HG03064 (cell line): Measurements from ENCODE around the gene PKLR.
"Not testable (repeated sequence)": the region's sequence is repeated elsewhere in the genome, so short reads cannot be mapped to it uniquely, and the experiment has no call there.

Experiments
- ATAC-seq: cut with Tn5 transposase; IDR thresholded peaks from one replicate; pipeline ENCODE4 v1.9.1; 2021; ENCODE audit warnings: low read depth; ENCODE audit not compliant: unreplicated experiment

PKLR gene

DNA sequence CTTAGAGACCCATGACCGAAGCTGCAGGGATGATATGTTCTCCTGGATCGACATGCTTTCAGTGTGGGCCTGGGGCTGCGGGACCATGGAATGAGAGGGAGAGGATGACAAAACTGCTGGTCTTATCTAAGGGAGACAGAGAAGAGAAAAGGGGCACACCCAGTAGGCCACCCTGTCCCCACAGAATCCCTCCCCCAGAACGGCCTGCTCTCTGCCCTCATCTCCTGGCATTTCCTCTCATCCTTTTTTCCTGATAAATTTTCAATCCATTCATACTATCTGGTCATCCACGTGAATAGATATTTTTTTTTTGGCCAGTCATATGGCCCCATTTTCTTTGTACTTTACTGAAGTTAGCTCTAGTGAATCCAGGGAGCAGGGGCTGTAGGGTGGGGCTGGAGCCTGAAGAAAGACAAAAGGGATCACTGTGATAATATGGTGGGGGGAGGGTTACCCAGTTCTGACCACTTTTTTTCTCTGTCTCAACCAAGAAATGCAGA is at the start of gene PKLR:
TSS of gene PKLR (minus strand) at position 97 of the 500 bp plus-strand sequence. CDS start at position 54, 43 bp downstream.
- no peak for ATAC-seq

DNA sequence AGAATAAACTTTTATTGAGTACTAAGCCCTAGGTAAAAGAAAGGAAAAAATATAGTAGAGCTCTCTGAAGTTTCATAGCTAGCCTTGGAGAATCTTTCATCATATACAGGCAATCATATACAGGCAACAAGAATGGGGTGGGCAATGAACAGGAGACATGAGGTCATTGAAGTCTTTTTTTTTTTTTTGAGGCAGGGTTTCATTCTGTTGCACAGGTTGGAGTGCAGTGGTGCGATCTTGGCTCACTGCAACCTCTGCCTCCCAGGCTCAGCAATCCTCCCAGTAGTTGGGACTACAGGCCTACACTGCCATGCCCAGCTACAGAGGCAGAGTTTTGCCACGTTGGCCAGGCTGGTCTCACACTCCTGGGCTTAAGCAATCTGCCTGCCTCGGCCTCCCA is 41.6 kb upstream of the PKLR start:
- ATAC-seq: no peak

DNA sequence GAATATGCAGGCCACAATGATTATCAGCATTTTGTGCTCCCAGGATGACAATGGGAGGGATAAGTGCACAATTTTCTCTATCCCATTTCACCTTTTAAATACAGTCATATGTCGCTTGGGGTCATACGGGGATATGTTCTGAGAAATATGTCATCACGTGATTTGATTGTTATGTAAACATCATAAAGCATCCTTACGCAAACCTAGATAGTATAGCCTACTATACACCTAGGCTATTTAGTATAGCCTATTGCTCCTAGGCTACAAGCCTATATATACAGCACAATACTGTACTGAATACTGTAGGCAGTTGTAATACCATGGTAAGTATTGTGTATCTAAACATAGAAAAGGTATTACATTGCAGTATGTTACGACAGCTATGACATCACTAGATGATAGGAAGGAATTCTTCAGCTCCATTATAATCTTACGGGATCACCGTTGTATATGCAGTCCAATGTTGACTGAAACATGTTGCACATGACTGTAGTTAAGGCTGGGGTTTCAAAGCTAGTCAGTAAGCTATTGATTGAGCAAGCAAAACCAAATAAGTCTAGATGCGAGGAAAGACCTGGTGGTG is 38.4 kb upstream of the PKLR start:
- ATAC-seq: no peak

DNA sequence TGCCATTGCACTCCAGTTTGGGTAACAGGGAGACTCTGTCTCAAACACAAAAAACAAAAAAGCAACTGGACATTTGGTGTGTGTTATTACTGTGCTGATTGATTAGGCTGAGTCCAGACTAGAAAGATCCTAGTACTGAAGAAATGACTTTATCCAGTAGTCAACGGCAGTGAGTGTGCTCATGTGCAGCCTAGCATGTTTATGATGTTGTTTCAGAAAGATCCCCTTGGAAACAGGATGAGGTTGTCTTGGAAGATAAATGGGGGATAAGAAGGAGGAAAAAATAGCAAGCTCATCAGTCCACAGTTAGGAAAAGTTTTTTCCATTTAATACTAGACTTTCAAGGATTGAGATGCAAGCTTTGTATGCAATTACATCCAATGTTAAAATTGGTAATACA is 33.7 kb upstream of the PKLR start:
- no peak for ATAC-seq

DNA sequence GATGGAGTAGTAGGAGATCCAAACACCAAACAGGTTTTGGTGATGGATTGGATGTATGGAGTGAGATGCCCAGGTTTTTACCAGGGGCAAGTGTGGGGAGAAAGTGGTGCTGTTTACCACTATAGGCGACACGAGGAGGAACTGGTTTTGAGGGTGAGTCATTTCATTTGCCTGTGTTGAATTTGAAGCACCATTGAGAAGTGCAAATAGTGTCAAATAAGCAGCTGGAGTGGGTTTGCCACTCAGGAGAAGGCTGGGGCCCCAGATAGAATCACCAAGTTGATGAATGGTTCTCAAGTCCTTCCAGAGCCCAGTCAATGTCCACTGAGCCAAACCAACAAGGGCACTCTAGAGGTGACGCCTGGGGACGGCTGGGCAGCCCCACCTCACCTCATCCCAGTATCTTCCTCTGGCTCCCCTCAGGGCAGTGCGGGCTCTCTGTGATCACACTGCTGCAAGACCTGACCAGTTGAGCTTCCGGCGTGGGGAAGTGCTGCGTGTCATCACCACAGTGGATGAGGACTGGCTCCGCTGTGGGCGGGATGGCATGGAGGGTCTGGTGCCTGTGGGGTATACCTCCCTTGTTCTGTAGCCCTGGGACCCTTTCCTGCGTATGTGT is 28.9 kb upstream of the PKLR start:
- no peak for ATAC-seq

DNA sequence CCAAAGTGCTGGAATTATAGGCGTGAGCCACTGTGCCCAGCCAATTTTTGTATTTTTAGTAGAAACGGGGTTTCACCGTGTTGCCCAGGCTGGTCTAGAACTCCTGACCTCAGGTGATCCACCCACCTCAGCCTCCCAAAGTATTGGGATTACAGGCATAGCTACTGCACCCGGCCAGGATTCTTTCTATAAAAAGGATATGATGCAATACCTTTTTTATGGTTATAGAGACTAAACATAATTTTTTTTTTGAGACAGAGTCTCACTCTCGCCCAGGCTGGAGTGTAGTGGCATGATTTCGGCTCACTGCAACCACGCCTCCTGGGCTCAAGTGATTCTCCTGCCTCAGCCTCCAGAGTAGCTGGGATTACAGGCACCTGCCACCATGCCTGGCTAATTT is 27.6 kb upstream of the PKLR start:
- ATAC-seq: not testable (repeated sequence)

DNA sequence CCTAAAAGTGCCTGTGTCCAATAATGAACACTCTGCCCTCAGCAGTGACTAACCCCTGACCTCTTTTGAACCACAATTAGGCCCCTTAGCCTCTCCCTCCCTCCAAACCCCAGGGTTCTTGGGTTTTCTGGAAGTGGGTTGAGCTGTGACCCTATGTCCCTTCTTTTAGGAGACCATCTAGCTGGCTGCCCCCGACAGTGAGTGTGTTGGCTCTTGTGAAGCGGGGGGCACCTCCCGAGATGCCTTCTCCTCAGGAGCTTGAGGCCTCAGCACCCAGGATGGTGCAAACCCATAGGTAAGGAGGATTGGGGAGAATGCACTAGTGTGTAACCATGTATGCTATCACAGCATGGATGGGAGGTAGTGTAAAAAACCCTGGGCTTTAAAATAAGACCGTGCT is 26.7 kb upstream of the PKLR start:
- no peak for ATAC-seq

DNA sequence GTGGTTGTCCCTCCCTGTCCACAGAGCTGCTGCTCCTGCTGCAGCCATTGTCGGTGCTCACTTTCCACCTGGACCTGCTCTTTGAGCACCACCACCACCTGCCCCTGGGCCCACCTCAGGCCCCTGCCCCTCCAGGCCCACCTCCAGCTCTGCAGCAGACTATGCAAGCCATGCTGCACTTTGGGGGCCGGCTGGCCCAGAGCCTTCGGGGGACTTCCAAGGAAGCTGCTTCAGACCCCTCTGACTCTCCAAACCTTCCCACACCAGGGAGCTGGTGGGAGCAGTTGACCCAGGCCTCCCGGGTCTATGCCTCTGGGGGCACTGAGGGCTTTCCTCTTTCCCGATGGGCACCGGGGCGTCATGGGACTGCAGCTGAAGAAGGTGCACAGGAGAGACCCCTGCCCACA is 25.4 kb upstream of the PKLR start:
- ATAC-seq: no peak

DNA sequence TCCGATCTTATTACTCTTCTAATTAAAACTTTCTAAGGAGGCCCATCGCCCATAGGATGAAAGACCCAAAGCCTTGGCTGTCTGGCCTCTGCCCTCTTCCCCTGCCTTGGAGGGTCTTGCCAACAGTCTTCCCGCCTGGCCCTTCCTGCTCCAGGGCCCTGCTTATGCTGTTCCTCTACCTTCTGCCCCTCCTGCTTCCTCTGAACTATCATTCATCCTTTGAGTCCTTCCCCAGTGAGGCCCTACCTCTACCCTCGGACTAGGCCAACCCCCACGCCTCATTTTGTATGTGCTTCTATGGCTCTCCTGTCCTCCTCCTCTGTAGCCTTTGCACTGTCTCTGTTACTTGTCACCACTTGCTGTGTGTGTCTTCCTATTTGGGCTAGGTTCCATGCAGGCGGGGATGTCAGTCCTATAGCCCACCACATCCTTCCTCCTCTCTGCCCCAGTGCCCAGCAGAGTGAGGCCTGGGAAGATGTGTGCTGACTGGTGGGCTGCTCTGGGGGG is 24.8 kb upstream of the PKLR start:
- no peak for ATAC-seq

DNA sequence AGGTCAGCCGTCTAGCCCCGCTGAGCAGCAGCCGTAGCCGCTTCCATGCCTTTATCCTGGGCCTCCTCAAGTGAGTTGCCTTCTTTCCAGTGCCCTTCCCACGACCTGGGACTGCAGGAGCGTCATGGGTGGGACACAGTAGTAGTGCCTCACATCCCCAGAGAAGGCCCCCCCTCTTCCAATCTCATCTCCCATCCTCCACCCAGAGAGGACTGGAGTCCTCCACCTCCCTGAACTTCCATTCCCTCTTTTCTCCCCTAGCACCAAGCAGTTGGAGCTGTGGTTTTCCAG is 24.3 kb upstream of the PKLR start:
- no peak for ATAC-seq

DNA sequence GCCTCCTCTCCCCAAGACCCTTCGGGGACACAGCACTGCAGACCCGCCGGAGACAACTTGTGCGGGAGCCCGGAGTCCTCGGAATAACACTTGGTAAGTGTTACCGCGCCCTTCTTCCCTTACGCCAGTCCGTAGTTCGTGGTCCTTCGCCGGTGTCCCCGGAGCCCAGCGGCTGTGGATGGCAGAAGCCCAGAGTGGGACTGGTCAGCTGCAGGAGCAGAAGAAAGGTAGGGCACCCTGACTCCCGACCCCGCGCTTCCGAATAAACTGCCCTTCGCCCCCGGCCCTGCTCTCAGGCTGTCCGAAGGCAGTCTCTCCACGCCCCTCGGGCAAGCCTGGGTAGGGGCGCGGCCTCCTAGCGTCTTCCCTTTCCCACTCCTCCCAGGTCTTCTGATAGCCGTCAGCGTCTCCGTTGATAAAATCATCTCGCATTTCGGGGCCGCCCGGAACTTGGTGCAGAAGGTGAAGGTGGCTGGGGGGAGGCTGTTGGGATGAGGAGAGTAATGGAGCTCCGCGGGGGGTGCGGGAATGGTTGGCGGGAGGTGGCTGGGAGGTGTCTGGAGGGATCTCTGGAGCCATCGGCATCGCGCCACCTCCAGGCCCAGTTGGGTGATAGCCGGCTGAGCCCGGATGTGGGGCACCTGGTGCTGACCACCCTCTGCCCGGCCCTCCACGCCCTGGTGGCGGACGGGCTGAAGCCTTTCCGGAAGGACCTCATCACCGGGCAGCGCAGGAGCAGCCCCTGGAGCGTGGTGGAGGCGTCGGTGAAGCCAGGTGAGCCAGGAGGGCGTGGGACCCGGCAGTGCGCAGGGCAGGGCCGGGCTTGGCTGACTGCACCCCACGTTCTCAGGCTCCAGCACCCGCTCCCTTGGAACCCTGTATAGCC is 23.7 kb upstream of the PKLR start:
- ATAC-seq: no peak

DNA sequence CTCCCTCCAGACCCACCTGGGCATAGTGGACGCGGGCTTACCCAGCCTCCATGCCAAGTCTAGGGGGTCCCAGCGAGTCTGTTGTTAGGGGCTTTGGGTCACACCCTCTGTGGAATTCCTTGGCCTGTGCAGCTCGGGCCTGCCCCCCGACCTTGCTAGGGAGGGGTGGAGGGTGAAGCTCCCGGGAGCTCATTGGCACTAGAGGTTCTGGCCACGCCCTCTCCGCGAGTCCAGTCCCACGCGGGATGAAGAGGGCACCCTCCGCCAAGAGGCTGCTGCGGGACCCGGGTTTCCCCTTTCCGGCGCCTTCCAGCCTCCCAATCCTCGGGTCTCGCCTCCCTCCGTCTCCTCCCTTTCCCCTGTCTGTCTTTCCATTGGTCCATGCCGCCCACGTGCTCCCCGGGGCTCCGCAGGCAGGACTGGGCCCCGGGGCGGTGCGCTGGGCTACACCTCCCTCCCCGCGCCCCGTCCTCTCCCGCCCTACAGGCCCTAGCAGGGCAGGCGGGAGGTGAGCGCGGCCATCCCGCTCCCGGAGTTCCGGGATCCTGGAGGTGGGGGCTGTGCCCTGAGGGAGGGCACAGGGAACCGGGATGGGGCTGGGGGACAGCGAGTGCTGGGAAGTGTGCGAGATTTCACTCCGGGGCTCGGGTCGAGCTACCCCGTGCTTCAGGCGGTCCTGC is 22.9 kb upstream of the PKLR start:
- ATAC-seq: peak; percentile 54

DNA sequence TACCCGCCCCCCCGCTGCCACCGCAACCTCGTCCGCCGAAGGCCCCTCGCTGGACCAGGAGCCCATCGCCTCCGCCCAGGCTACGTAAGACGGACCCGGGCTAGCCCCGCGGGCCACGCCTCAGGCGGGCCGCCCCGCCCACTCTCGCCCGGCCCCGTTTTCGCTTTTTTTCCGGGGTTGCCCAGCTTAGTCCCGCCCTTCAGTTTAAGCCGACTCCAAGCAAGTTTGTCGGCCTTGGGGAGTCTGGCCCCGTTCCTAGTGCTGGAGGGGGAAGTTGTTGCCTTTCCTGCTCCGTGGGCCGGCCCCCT is 22.4 kb upstream of the PKLR start:
- no peak for ATAC-seq

DNA sequence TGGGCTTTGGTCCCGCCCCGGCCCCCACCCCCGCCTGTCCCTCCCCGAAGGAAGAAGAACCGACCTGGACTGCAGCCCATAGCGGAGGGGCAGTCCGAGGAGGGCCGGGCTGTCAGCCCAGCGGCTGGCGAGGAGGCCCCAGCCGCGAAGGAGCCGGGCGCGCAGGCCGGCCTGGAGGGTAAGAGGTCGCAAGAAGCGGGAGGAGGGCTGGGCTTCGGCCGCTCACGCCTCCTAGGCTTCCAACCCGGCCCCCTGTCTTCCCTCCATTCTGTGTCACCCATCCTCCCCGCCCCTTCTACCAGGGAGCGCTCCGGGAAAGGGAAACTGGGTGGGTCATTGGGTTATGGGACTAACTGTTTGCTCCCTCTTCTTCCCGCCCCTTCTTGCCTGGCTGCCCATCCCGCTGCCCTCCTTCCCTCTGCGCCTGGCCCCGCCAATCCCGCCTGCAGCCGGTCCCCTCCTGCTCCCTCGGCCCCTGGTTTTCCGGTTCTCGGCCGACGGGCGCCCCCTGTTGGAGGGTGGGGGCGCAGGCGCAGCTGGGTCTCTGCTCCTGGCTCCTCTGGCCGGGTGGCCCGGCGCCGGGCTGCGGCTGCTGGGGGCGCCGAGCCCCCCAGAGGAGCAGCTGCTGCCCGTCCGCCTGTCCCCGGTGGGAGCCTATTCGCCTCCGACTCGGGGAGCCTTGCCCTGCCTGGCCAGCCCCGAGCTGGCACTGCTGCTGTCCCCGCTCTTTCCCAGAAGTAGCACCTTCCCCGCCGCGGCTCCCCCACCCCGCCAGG is 21.9 kb upstream of the PKLR start:
- no peak for ATAC-seq

DNA sequence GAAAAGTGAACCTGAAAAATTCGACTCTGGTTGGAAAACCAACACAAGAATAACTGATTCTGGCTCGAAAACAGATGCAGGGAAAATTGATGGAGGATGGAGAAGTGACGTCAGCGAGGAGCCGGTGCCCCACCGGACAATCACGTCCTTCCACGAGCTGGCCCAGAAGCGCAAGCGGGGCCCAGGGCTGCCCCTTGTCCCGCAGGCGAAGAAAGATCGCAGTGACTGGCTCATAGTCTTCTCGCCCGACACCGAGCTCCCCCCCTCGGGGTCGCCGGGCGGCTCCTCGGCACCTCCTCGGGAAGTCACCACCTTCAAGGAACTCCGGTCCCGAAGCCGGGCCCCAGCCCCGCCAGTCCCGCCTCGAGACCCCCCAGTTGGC is 21.3 kb upstream of the PKLR start:
- ATAC-seq: no peak

DNA sequence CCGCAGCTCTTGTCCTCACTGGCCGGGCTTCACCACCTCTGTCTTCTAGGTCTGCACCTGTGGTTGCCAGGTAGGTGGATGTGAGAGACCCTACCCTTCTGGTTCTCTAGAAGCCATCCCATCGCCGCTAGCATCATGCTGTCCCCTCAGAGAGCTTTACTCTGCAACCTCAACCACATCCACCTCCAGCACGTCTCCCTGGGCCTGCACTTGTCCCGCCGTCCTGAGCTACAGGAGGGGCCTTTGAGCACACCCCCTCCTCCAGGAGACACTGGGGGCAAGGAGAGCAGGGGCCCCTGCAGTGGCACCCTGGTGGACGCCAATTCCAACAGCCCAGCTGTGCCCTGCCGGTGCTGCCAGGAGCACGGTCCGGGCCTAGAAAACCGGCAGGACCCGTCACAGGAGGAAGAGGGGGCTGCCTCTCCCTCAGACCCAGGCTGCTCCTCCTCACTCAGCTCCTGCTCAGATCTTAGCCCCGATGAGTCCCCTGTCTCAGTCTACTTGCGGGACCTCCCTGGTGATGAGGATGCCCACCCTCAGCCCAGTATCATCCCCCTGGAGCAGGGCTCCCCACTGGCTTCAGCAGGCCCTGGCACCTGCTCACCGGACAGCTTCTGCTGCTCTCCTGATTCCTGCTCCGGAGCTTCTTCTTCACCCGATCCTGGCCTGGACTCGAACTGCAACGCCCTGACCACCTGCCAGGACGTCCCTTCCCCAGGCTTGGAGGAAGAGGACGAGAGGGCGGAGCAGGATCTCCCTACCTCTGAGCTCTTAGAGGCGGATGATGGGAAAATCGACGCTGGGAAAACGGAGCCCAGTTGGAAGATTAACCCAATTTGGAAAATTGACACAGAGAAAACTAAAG is 20.6 kb upstream of the PKLR start:
- no peak for ATAC-seq

DNA sequence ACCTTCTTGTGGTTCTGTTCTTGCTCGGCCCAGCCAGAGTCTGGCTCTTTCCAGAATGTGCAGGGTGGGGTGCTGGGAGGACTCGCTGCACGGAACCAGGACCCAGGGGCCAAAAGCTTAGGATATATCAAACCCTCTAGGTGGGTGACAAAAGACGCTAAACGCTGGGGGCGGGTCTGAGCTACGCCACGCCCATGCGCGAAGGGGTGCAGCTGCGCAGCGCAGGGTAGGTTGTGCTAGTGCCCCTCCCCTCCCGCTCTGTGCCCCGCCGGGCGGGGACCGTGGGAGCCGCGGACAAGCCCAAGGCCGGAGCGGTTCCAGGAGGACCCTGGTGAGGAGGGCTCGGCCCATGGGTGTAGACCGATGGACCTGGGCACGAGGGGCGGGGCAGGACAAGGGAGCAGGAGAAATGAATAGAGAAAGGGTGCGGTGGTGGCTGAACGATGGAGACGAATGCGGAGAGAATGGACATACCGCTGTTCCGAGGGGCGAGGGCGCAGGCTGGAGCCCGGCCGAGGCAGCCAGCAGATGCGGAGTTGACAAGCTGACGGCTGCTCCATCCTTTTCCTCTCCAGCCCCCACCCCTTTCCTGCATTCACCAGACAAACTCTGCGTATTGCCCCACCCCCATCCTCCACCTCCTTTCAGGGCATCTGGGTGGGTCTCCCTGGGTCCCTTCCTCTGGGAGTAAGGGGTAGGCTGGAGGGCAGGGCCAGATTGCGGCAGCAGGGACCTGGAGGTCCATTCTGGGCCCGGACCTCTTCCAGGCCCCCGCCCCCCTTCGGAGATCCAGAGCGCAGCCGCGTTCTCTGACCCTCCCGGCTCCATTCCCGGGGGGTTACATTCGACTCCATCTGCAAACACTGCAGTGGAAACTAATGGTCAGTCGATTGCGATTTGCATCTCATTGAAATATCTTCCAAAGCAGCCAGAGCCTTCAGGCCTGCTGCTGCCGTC is 19.7 kb upstream of the PKLR start, which contains the start of gene RUSC1:
TSS of gene RUSC1 (plus strand) at position 234 of the 957 bp plus-strand sequence. CDS start 880 bp downstream, outside the sequence.
- ATAC-seq: no peak

DNA sequence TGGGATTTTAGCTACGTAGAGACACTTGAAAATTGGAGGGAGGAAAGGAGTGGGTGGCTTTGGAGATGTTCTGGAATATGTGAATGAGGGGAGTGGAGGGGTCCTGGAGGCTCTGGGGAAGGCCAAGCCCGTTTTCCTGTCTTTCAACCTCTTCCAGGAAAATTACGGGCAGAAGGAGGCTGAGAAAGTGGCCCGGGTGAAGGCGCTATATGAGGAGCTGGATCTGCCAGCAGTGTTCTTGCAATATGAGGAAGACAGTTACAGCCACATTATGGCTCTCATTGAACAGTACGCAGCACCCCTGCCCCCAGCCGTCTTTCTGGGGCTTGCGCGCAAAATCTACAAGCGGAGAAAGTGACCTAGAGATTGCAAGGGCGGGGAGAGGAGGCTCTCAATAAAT is 19.0 kb upstream of the PKLR start:
- no peak for ATAC-seq
